SW480 (cell line): Measurements from ENCODE around the gene OR5V1.
"Not testable (repeated sequence)": the region's sequence is repeated elsewhere in the genome, so short reads cannot be mapped to it uniquely, and the experiment has no call there.

Experiments used
- DNase-seq: peaks from one replicate; pipeline ENCODE4 v3.0.0-alpha.2; 2016; ENCODE audit warnings: low spot score

The OR5V1 gene

GRCh38 chr6:29368765-29369164 lies at the start of gene OR5V1:
OR5V1 (minus strand) TSS chr6:29368865; CDS start chr6:29356195, 12,670 bp downstream.
- no peak for DNase-seq

- peak; percentile 9 for DNase-seq
These were observed 45.9 kb upstream of the OR5V1 start, which contains the start of gene OR12D1 for GRCh38 chr6:29414588-29414987. OR12D1 (plus strand) TSS chr6:29414928.

- DNase-seq, result no peak
These were observed 35.1 kb upstream of the OR5V1 start for GRCh38 chr6:29403801-29404200.

- no peak for DNase-seq
These were observed 30.9 kb upstream of the OR5V1 start for GRCh38 chr6:29399525-29399924.

GRCh38 chr6:29395331-29395730 lies 26.7 kb upstream of the OR5V1 start, which contains the start of gene OR12D2:
OR12D2 (plus strand) TSS chr6:29395631; CDS start chr6:29396700, 1,069 bp downstream.
- DNase-seq, result no peak

GRCh38 chr6:29388533-29388932 lies 19.9 kb upstream of the OR5V1 start:
- no peak for DNase-seq

- DNase-seq, result peak; percentile 12
These were observed 7.3 kb upstream of the OR5V1 start for GRCh38 chr6:29376003-29376402.

- DNase-seq, result no peak
These were observed 6.5 kb upstream of the OR5V1 start, which contains the start of gene OR12D3 for GRCh38 chr6:29375191-29375590. OR12D3 (minus strand) TSS chr6:29375291; CDS start chr6:29375287, 4 bp downstream.

- DNase-seq, result no peak
These were observed 13.1 kb downstream of the OR5V1 start for GRCh38 chr6:29355603-29356002.

GRCh38 chr6:29354980-29355379 lies 13.7 kb downstream of the OR5V1 start:
- DNase-seq, result no peak

GRCh38 chr6:29349348-29349747 lies 19.3 kb downstream of the OR5V1 start:
- DNase-seq, result not testable (repeated sequence)

- DNase-seq, result no peak
These were observed 23.3 kb downstream of the OR5V1 start for GRCh38 chr6:29345380-29345779.

GRCh38 chr6:29336269-29336668 lies 32.4 kb downstream of the OR5V1 start:
- no peak for DNase-seq

GRCh38 chr6:29332676-29333075 lies 36.0 kb downstream of the OR5V1 start:
- DNase-seq, result no peak

- DNase-seq, result no peak
These were observed 42.9 kb downstream of the OR5V1 start for GRCh38 chr6:29325777-29326176.

- DNase-seq, result not testable (repeated sequence)
These were observed 45.3 kb downstream of the OR5V1 start for GRCh38 chr6:29323332-29323731.

GRCh38 chr6:29319931-29320330 lies 48.7 kb downstream of the OR5V1 start:
- no peak for DNase-seq
